Spleen (tissue), 11 donors: ENCODE measurements around the gene ZDHHC7. TPM values are rescaled to one million over a fixed set of nuclear protein-coding genes. Genes with fewer than 3 reads are reported as not detected.
A peak's percentile ranks its signal among the peaks of the same experiment; 100 is the strongest.

Source experiments
- DNase-seq: peaks from one replicate; pipeline ENCODE4 v3.0.0-alpha.2; 2020
- H3K27ac ChIP-seq, 8 donors: fragments of 200-600 bp; sonication (generic) in 7 of 8; 1 replicate in 4 of 8; 2 replicates in 4 of 8; pipeline versions ENCODE4 v1.5.0 to v1.8.0; 2016 to 2021; ENCODE audit warnings: inconsistent platforms in 4 of 8, mild to moderate bottlenecking in 4 of 8, moderate library complexity in 1 of 8
- H3K27me3 ChIP-seq, 7 donors: fragments of 200-600 bp; sonication (generic) in 6 of 7; replicated peaks in 1 of 7; 1 replicate in 4 of 7; 2 replicates in 3 of 7; pipeline versions ENCODE4 v1.5.0 to v1.8.0; 2016 to 2021; ENCODE audit warnings: inconsistent platforms in 3 of 7, mild to moderate bottlenecking in 1 of 7
- H3K36me3 ChIP-seq, 6 donors: fragments of 200-600 bp; sonication (generic) in 5 of 6; 1 replicate in 4 of 6; 2 replicates in 2 of 6; pipeline versions ENCODE4 v1.5.0 to v1.8.0; 2016 to 2021; ENCODE audit warnings: inconsistent platforms in 2 of 6
- H3K4me1 ChIP-seq, 6 donors: fragments of 200-600 bp; sonication (generic) in 5 of 6; 1 replicate in 3 of 6; 2 replicates in 3 of 6; pipeline versions ENCODE4 v1.5.0 to v1.8.0; 2016 to 2021; ENCODE audit warnings: inconsistent platforms in 3 of 6
- H3K4me3 ChIP-seq, 8 donors: fragments of 200-600 bp; sonication (generic) in 7 of 8; 1 replicate in 4 of 8; 2 replicates in 4 of 8; pipeline versions ENCODE4 v1.5.0 to v1.8.0; 2016 to 2021; ENCODE audit warnings: inconsistent platforms in 4 of 8, mild to moderate bottlenecking in 4 of 8, moderate library complexity in 2 of 8
- H3K9me3 ChIP-seq, 8 donors: fragments of 200-600 bp; sonication (generic) in 7 of 8; 1 replicate in 4 of 8; 2 replicates in 4 of 8; pipeline versions ENCODE4 v1.5.0 to v1.8.0; 2016 to 2021; ENCODE audit warnings: inconsistent platforms in 4 of 8
- POLR2A ChIP-seq, 3 donors: fragments of 450-650 bp; IDR thresholded peaks; one replicate each; pipeline ENCODE4 v1.5.1; 2017; ENCODE audit warnings: antibody characterized with exemption in 3 of 3, mild to moderate bottlenecking in 1 of 3
- POLR2AphosphoS5 ChIP-seq, 3 donors: sonication (generic); formaldehyde crosslinking; IDR thresholded peaks; one replicate each; pipeline ENCODE4 v1.5.1; 2017; ENCODE audit warnings: antibody characterized with exemption in 3 of 3
- WGBS, 5 donors: extraction: QIAGEN DNeasy Blood & Tissue Kit in 3 of 5; methylation state at CpG; one replicate each; pipeline versions ENCODE4 v1.1.5 to v1.1.7; 2013 to 2018; 5-methylcytosine and 5-hydroxymethylcytosine counted together
- intact Hi-C: fragments of 100-400 bp; cut with DNase I; formaldehyde crosslinking; loops from one replicate; pipeline ENCODE4 v1.15.0; 2023; ENCODE audit warnings: low total_unique reads
- polyA plus RNA-seq, 3 donors: library from polyadenylated mRNA; stranded (reverse); fragments of 200-250 nt; gene quantifications; one replicate each; pipeline ENCODE4 v1.2.1, GENCODE V29; 2013
- total RNA-seq, 7 donors: library from RNA; depleted of rRNA in 3 of 7; stranded (reverse); fragments of >200 nt in 3 of 7; fragmentation: NEBNext Ultra II Directional in 4 of 7; extraction: Animal tissue kit (Norgen Biotek cat#: 25700) in 4 of 7; gene quantifications; one replicate each; pipeline versions ENCODE4 v1.1.0 to v1.2.1, GENCODE V29; 2016 to 2021
- TF ChIP-seq, protein P1 (sequence below), 11 experiments: fragments of 200-600 bp in 7 of 11; fragments of 450-650 bp in 4 of 11; sonication (generic) in 4 of 11; IDR thresholded peaks in 8 of 11; conservative IDR thresholded peaks in 3 of 11; 1 replicate in 7 of 11; 2 replicates in 4 of 11; pipeline versions ENCODE4 v1.4.0 to v1.8.0; 2016 to 2021; ENCODE audit warnings: antibody characterized with exemption in 11 of 11, inconsistent platforms in 4 of 11, mild to moderate bottlenecking in 1 of 11
- donor health status: healthy with polysubstance abuse.
- donor health status: DM: no; HTN: no; CAD: no; lungs with moderate emphysema.
- donor health status: DM: no; HTN: no; CAD: no.
- donor health status: Bipolar disorder and iron deficiency.
- donor health status: healthy.
- donor health status: DM: no; HTN: no; CAD: no.
- donor health status: DM: yes; HTN: yes; CAD: no.

ZDHHC7 gene
- total and polyA plus RNA-seq, 10 donors: 10.3 to 87.1 (median 49.4) TPM

DNA sequence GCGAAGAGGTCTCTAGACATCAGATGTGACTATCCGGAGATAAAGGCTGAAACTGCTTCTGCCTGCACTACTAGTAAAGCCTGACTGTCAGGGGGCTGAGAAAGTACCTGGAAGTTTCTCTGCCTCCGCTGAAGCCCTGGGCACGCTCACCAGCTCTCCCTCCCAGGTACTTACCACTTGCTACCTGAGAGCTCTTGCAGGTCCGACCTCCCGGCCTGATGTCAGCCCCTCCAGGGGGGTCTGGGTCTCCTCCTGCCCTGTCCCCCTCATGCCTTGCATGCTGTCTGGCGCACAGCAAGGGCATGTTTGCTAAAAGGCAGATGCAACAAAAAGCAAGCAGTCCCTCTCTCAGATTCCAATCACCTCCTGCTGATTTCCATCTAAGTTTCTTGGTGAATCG is 17.4 kb downstream of the ZDHHC7 start:
- peak overlapping the region in 1 of 8 donors; percentile 50 for H3K4me3 ChIP-seq
- intact Hi-C loops: no loop called here
- TF ChIP-seq POLR2AphosphoS5 (IDR thresholded peaks at IDR 0.05): no peak
- TF ChIP-seq, protein P1, sequence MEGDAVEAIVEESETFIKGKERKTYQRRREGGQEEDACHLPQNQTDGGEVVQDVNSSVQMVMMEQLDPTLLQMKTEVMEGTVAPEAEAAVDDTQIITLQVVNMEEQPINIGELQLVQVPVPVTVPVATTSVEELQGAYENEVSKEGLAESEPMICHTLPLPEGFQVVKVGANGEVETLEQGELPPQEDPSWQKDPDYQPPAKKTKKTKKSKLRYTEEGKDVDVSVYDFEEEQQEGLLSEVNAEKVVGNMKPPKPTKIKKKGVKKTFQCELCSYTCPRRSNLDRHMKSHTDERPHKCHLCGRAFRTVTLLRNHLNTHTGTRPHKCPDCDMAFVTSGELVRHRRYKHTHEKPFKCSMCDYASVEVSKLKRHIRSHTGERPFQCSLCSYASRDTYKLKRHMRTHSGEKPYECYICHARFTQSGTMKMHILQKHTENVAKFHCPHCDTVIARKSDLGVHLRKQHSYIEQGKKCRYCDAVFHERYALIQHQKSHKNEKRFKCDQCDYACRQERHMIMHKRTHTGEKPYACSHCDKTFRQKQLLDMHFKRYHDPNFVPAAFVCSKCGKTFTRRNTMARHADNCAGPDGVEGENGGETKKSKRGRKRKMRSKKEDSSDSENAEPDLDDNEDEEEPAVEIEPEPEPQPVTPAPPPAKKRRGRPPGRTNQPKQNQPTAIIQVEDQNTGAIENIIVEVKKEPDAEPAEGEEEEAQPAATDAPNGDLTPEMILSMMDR (IDR thresholded peaks at IDR 0.05 in 8 of 11, conservative IDR thresholded peaks at IDR 0.05 in 3 of 11): no peak
- no peak for TF ChIP-seq POLR2A (IDR thresholded peaks at IDR 0.05)
- no peaks in the 10 kb centered on the region for H3K27me3 ChIP-seq
- H3K27ac ChIP-seq: peak overlapping the region in 5 of 8 donors; percentile 71 to 83 (median 80)
- no peaks in the 10 kb centered on the region for H3K9me3 ChIP-seq
- DNase-seq: peak; percentile 69
- H3K4me1 ChIP-seq: peaks cover 0 to 75% (median 22%) of the 10 kb centered on the region in 6 donors
- peaks cover 0 to 78% (median 57%) of the 10 kb centered on the region in 6 donors for H3K36me3 ChIP-seq
- 91 to 98% (median 94%) methylated on average over 8 of the region's 8 CpGs for WGBS, 5 donors

DNA sequence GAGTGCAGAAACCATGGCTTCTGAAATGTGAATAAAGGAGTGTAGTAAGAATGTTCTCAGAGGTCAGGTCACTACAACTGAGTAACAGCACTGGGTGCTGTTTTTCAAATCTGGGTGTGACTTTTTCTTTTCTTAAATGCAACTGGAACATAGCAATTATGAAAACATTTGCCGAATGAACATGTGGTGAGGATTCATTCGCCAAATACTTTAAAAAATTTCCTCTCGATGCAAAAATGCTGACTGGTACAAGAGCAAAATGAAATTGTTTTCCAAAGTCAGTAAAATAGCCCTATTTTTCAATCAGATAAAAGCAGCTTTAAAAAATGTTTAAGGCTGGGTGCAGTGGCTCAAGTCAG is 18.6 kb downstream of the ZDHHC7 start:
- Histone ChIP-seq H3K9me3 (no peaks in the 10 kb centered on the region), H3K4me3 (no peak overlapping the region), H3K27ac (peak overlapping the region in 1 of 8 donors; percentile 83), H3K36me3 (peaks cover 0 to 90% (median 69%) of the 10 kb centered on the region in 6 donors), H3K4me1 (peaks cover 0 to 63% (median 21%) of the 10 kb centered on the region in 6 donors), H3K27me3 (no peaks in the 10 kb centered on the region)
- whole genome bisulfite sequencing, 5 donors: 71 to 92% (median 90%) methylated on average over 3 of the region's 3 CpGs
- intact Hi-C loops: no loop called here
- TF ChIP-seq POLR2AphosphoS5 (IDR thresholded peaks at IDR 0.05) (no peak), POLR2A (IDR thresholded peaks at IDR 0.05) (no peak)
- TF ChIP-seq, protein P1 (IDR thresholded peaks at IDR 0.05 in 8 of 11, conservative IDR thresholded peaks at IDR 0.05 in 3 of 11): no peak
- DNase-seq: no peak

DNA sequence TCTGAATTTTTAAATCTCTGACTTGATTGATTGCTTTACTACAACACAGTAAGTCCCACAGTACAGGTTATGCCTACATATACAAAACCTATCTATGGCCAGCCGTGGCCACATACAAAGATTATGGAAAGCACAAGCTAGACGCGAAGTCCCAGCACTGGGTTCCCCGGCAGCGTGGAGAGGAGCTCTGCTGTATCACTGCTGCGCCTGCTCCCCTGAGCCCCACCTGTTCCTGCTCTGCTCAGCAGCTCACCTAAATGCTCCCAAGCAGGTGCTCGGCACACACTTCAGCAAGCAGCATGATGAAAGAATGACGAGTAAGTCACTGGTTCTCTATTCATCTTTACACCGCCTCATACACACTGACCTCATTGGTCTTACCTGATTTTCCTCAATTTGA is 20.6 kb downstream of the ZDHHC7 start:
- Histone ChIP-seq H3K9me3 (no peaks in the 10 kb centered on the region), H3K4me3 (no peak overlapping the region), H3K27ac (no peak overlapping the region), H3K4me1 (peaks cover 0 to 57% (median 8%) of the 10 kb centered on the region in 6 donors), H3K27me3 (no peaks in the 10 kb centered on the region), H3K36me3 (peaks cover 0 to 100% (median 85%) of the 10 kb centered on the region in 6 donors)
- no peak for TF ChIP-seq POLR2AphosphoS5 (IDR thresholded peaks at IDR 0.05)
- TF ChIP-seq POLR2A (IDR thresholded peaks at IDR 0.05): no peak
- TF ChIP-seq, protein P1 (IDR thresholded peaks at IDR 0.05 in 8 of 11, conservative IDR thresholded peaks at IDR 0.05 in 3 of 11): no peak
- intact Hi-C loops: no loop called here
- peak; percentile 67 for DNase-seq
- 90 to 97% (median 94%) methylated on average over 9 of the region's 9 CpGs for WGBS, 5 donors

DNA sequence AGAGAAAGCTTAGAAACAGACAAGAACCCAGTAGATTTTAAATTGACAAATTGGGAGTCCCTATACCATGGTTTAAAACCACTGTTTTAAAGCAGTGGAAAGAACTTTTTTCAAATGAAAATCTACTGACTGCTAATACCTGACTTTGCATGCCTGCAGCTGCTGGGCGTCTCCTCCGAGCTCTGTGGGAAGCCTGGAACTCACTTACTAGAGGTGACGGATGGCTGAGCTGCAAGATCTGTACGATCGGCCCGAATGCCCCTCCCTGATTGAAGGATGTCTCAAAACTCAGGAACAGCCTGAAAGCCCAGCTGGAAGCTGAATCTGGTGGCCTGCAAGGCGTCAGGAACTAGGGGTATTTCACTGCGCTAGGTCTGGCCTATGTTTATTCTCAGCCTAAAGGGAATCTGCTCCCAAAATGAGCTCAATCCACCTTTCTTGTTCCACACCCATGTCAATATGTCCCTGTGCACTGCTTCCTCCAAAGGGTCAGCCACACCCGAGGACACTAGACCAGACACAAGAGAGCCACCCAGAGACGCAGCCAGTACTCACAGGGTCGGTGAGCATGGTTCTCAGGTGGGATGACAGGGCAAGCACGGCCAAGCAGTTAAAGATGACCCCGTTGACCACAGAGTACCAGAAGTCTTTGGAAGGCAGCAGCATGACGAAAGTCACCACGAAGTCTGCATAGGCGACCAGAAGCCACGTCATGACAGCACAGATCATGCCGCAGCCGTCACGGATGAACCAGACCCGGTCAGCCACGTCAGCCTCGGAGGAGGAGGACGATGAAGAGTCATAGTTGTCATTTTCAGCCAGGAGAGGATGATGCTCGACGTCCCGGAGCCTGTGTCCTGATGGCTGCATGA is 21.4 kb downstream of the ZDHHC7 start:
- peaks cover 0 to 57% (median 7%) of the 10 kb centered on the region in 6 donors for H3K4me1 ChIP-seq
- H3K36me3 ChIP-seq: peaks cover 0 to 100% (median 80%) of the 10 kb centered on the region in 6 donors
- WGBS, 5 donors: 88 to 93% (median 90%) methylated on average over 27 of the region's 27 CpGs
- intact Hi-C loops: no loop called here
- H3K9me3 ChIP-seq: no peaks in the 10 kb centered on the region
- no peaks in the 10 kb centered on the region for H3K27me3 ChIP-seq
- peak; percentile 66 for DNase-seq
- no peak for TF ChIP-seq POLR2AphosphoS5 (IDR thresholded peaks at IDR 0.05)
- H3K4me3 ChIP-seq: no peak overlapping the region
- no peak overlapping the region for H3K27ac ChIP-seq
